Type B pancreatic cell (in vitro differentiated cells): ENCODE measurements around the gene INPP4B. TPM values are rescaled to one million over a fixed set of nuclear protein-coding genes. Genes with fewer than 3 reads are reported as not detected.

Experiments
- DNase-seq: peaks from one replicate; pipeline ENCODE4 v3.0.0; 2021; ENCODE audit warnings: mixed read lengths; ENCODE audit not compliant: unreplicated experiment; ENCODE audit errors: extremely low spot score
- H3K27ac Mint-ChIP-seq: 2 replicates; pipeline ENCODE4 v1.8.0; 2021; ENCODE audit warnings: mild to moderate bottlenecking, mixed read lengths
- H3K27me3 Mint-ChIP-seq: 2 replicates; pipeline ENCODE4 v1.8.0; 2021; ENCODE audit warnings: mixed read lengths
- H3K36me3 Mint-ChIP-seq: 2 replicates; pipeline ENCODE4 v1.8.0; 2021; ENCODE audit warnings: mixed read lengths
- H3K4me1 Mint-ChIP-seq: one replicate; pipeline ENCODE4 v1.8.0; 2021; ENCODE audit warnings: mixed read lengths; ENCODE audit not compliant: unreplicated experiment
- H3K4me3 Mint-ChIP-seq: 2 replicates; pipeline ENCODE4 v1.8.0; 2021; ENCODE audit warnings: mild to moderate bottlenecking, mixed read lengths
- H3K9me3 Mint-ChIP-seq: 2 replicates; pipeline ENCODE4 v1.8.0; 2021; ENCODE audit warnings: mixed read lengths
- CTCF ChIP-seq: fragments of 200-600 bp; sonication (generic); conservative IDR thresholded peaks from 2 replicates; pipeline ENCODE4 v1.5.0; 2021; ENCODE audit warnings: antibody characterized with exemption, mild to moderate bottlenecking
- total RNA-seq: library from RNA; stranded (reverse); gene quantifications from 2 replicates; pipeline ENCODE4 v1.2.1, GENCODE V29; 2021; ENCODE audit warnings: low replicate concordance

Gene INPP4B
- total RNA-seq, 1 donor from 2014 or later: 9.0 TPM

DNA sequence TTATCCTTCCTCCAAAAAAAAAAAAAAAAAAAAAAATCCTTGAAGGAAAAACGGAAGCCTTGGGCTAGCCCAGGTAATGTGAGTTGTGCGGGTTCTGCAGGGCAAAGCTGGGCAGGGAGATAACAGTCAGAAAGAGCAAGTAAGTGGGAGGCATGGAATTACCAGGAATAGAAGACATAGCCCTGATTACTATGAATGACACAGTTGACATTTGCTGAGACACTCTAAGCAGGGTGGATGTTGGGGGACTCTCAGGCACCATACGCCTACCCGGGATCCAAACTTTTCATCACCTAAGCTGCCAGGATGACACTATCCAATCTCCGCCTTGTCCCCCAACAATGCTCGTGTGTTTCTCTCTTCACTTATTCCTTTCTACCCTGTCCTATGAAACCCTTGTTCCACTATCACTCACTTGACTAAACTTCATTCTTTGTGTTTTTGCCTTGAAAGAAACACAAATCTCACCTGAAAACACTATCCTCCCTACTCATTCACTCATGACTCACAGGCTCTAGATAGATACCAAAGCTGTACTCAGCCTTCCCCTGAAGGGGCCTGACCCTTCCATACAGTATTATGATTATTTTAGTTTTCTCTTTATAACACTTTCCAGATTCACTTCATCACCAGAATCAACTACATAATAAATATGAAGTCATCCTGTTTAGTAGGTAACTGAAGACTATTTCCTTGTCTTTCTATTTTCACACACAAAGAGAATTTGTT lies 158.4 kb downstream of the INPP4B start:
- H3K36me3 Mint-ChIP-seq: no peaks in the 10 kb centered on the region
- DNase-seq: no peak
- TF ChIP-seq CTCF: no peak
- H3K4me1 Mint-ChIP-seq: no peaks in the 10 kb centered on the region
- no peak overlapping the region for H3K4me3 Mint-ChIP-seq
- no peak overlapping the region for H3K27ac Mint-ChIP-seq
- no peaks in the 10 kb centered on the region for H3K9me3 Mint-ChIP-seq
- H3K27me3 Mint-ChIP-seq: no peaks in the 10 kb centered on the region

GRCh38 chr4:142686081-142686480 lies 160.0 kb downstream of the INPP4B start:
- Mint-ChIP-seq H3K4me1 (no peaks in the 10 kb centered on the region), H3K36me3 (no peaks in the 10 kb centered on the region), H3K27ac (no peak overlapping the region), H3K4me3 (no peak overlapping the region), H3K9me3 (no peaks in the 10 kb centered on the region), H3K27me3 (no peaks in the 10 kb centered on the region)
- DNase-seq: no peak
- no peak for TF ChIP-seq CTCF

DNA sequence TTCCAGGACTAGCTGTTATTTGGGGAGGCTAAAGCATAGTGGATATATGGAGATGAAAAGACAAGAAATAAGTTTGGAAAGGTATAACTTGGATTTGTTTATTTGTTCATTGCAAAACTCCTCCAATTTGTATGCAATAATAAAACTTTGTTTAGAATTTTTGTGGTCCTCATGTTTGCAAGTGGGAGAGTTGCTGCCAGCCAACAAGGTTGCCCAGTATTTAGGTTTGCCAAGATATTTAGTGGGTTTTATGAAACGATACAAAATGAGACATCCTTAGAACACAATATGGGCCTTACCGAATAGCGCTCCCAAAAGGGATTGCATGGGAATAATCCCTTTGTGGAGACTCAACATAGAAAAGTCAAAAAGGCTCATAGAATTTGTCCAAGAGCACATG lies 162.1 kb downstream of the INPP4B start:
- no peak for DNase-seq
- Mint-ChIP-seq H3K27ac (no peak overlapping the region), H3K36me3 (no peaks in the 10 kb centered on the region), H3K9me3 (no peaks in the 10 kb centered on the region), H3K4me3 (no peak overlapping the region), H3K27me3 (no peaks in the 10 kb centered on the region), H3K4me1 (no peaks in the 10 kb centered on the region)
- no peak for TF ChIP-seq CTCF

DNA sequence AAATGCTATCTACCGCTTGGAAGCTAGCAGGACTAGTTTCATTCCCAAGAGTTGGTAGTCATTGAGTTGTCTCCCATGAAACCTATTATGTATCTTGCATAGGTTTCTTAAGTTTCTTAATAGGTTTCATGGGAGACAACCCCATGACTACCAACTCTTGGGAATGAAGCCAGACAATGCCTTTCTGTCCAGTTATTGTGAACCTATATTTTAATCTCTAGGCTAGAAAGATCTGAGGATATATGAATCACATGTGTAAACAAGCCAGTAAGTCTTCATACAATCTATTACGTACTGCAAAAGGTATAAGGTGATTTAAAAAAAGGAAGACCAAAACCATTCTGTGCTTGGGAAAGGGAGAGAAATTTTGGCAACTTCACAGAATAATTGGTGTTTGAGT lies 162.6 kb downstream of the INPP4B start:
- Mint-ChIP-seq H3K27me3 (no peaks in the 10 kb centered on the region), H3K36me3 (no peaks in the 10 kb centered on the region), H3K27ac (no peak overlapping the region)

GRCh38 chr4:142671516-142671915 lies 174.6 kb downstream of the INPP4B start:
- DNase-seq: no peak
- no peak overlapping the region for H3K27ac Mint-ChIP-seq
- peaks cover 9% of the 10 kb centered on the region for H3K9me3 Mint-ChIP-seq
- no peak overlapping the region for H3K4me3 Mint-ChIP-seq
- no peaks in the 10 kb centered on the region for H3K36me3 Mint-ChIP-seq
- peak; percentile 46 for TF ChIP-seq CTCF
- no peaks in the 10 kb centered on the region for H3K4me1 Mint-ChIP-seq
- H3K27me3 Mint-ChIP-seq: no peaks in the 10 kb centered on the region

More for the DNA sequence above, 162.6 kb downstream of the INPP4B start:
- Mint-ChIP-seq H3K4me3 (no peak overlapping the region), H3K9me3 (no peaks in the 10 kb centered on the region), H3K4me1 (no peaks in the 10 kb centered on the region)
- no peak for DNase-seq
- no peak for TF ChIP-seq CTCF
